Activated naive CD4-positive, alpha-beta T cell treated with anti-CD3 and anti-CD28 coated beads for 36 hours (primary cell): ENCODE results near the gene PLCB4. TPM values are rescaled to one million over a fixed set of nuclear protein-coding genes. Genes with fewer than 3 reads are reported as not detected.

Experiments used
- CTCF ChIA-PET: fragments of 350-600 bp; sonication (Branson Sonifier 250); formaldehyde crosslinking; loops from one replicate; lab custom pipeline; 2021; ENCODE audit warnings: antibody characterized with exemption; lab: Charles Lee
- DNase-seq: peaks from one replicate; pipeline ENCODE4 v3.0.0-alpha.2; 2020
- H3K27ac Mint-ChIP-seq: one replicate; pipeline ENCODE4 v1.8.0; 2021; ENCODE audit warnings: mild to moderate bottlenecking, mixed read lengths
- H3K27me3 Mint-ChIP-seq: one replicate; pipeline ENCODE4 v1.8.0; 2021; ENCODE audit warnings: low read depth, mixed read lengths
- H3K36me3 Mint-ChIP-seq: one replicate; pipeline ENCODE4 v1.8.0; 2021; ENCODE audit warnings: low read depth, mixed read lengths
- H3K4me1 Mint-ChIP-seq: one replicate; pipeline ENCODE4 v1.8.0; 2021; ENCODE audit warnings: low read depth, mixed read lengths
- H3K4me3 Mint-ChIP-seq: one replicate; pipeline ENCODE4 v1.8.0; 2021; ENCODE audit warnings: mild to moderate bottlenecking, moderate library complexity, mixed read lengths
- H3K9me3 Mint-ChIP-seq: one replicate; pipeline ENCODE4 v1.8.0; 2021; ENCODE audit warnings: mixed read lengths
- intact Hi-C: fragments of 100-400 bp; cut with micrococcal nuclease; formaldehyde crosslinking; loops from one replicate; pipeline ENCODE4 v1.15.1; 2023
- total RNA-seq, 2 experiments: library from RNA; stranded (reverse); gene quantifications; one replicate each; pipeline ENCODE4 v1.2.3, GENCODE V29; 2021

Gene PLCB4
- total RNA-seq, 2 experiments from 2014 or later = not detected

GRCh38 chr20:9485614-9486340 lies 416.9 kb downstream of the PLCB4 start:
- H3K4me1 Mint-ChIP-seq = no peaks in the 10 kb centered on the region
- no peak for DNase-seq

GRCh38 chr20:9487231-9487630 lies 418.3 kb downstream of the PLCB4 start:
- no peak overlapping the region for H3K4me3 Mint-ChIP-seq
- CTCF ChIA-PET = no interaction called here
- intact Hi-C loops = no loop called here
- peaks cover 1% of the 10 kb centered on the region for H3K9me3 Mint-ChIP-seq
- H3K4me1 Mint-ChIP-seq = no peaks in the 10 kb centered on the region
- no peaks in the 10 kb centered on the region for H3K27me3 Mint-ChIP-seq
- H3K36me3 Mint-ChIP-seq = no peaks in the 10 kb centered on the region
- DNase-seq = no peak
- H3K27ac Mint-ChIP-seq = no peak overlapping the region

More at GRCh38 chr20:9485614-9486340, 416.9 kb downstream of the PLCB4 start:
- intact Hi-C loops = no loop called here
- CTCF ChIA-PET = no interaction called here
- Mint-ChIP-seq H3K36me3 (no peaks in the 10 kb centered on the region), H3K4me3 (no peak overlapping the region), H3K9me3 (peaks cover 1% of the 10 kb centered on the region), H3K27me3 (no peaks in the 10 kb centered on the region), H3K27ac (no peak overlapping the region)

- CTCF ChIA-PET = no interaction called here
- H3K4me1 Mint-ChIP-seq = no peaks in the 10 kb centered on the region
- H3K27ac Mint-ChIP-seq = no peak overlapping the region
- no peaks in the 10 kb centered on the region for H3K27me3 Mint-ChIP-seq
- H3K9me3 Mint-ChIP-seq = peaks cover 1% of the 10 kb centered on the region
- DNase-seq = no peak
- intact Hi-C loops = no loop called here
- H3K36me3 Mint-ChIP-seq = no peaks in the 10 kb centered on the region
- H3K4me3 Mint-ChIP-seq = no peak overlapping the region
These were observed 419.2 kb downstream of the PLCB4 start for GRCh38 chr20:9488063-9488462.

GRCh38 chr20:9490161-9490560 lies 421.3 kb downstream of the PLCB4 start:
- DNase-seq = no peak
- CTCF ChIA-PET = no interaction called here
- intact Hi-C loops = no loop called here
- Mint-ChIP-seq H3K4me3 (no peak overlapping the region), H3K27me3 (no peaks in the 10 kb centered on the region), H3K27ac (no peak overlapping the region), H3K9me3 (peaks cover 1% of the 10 kb centered on the region), H3K4me1 (no peaks in the 10 kb centered on the region), H3K36me3 (no peaks in the 10 kb centered on the region)

- DNase-seq = no peak
- H3K9me3 Mint-ChIP-seq = peaks cover 1% of the 10 kb centered on the region
- CTCF ChIA-PET = no interaction called here
- H3K27ac Mint-ChIP-seq = no peak overlapping the region
- H3K36me3 Mint-ChIP-seq = no peaks in the 10 kb centered on the region
- intact Hi-C loops = no loop called here
- H3K4me1 Mint-ChIP-seq = no peaks in the 10 kb centered on the region
- H3K4me3 Mint-ChIP-seq = no peak overlapping the region
- no peaks in the 10 kb centered on the region for H3K27me3 Mint-ChIP-seq
These were observed 421.7 kb downstream of the PLCB4 start for GRCh38 chr20:9490631-9491030.

GRCh38 chr20:9491324-9491723 lies 422.4 kb downstream of the PLCB4 start:
- CTCF ChIA-PET = interaction anchor here (0.6 kb wide), 1 partner anchor 22 kb away, joined by 3 read pairs; no protein-coding TSS in a partner anchor
- Mint-ChIP-seq H3K36me3 (no peaks in the 10 kb centered on the region), H3K4me1 (no peaks in the 10 kb centered on the region), H3K9me3 (peaks cover 1% of the 10 kb centered on the region), H3K27me3 (no peaks in the 10 kb centered on the region), H3K27ac (no peak overlapping the region), H3K4me3 (no peak overlapping the region)
- intact Hi-C loops = no loop called here
- no peak for DNase-seq

GRCh38 chr20:9492067-9492466 lies 423.2 kb downstream of the PLCB4 start:
- Mint-ChIP-seq H3K9me3 (peaks cover 1% of the 10 kb centered on the region), H3K36me3 (no peaks in the 10 kb centered on the region), H3K4me3 (no peak overlapping the region), H3K27ac (no peak overlapping the region), H3K27me3 (no peaks in the 10 kb centered on the region), H3K4me1 (no peaks in the 10 kb centered on the region)
- intact Hi-C loops = no loop called here
- DNase-seq = no peak
- CTCF ChIA-PET = interaction anchor here (0.6 kb wide), 1 partner anchor 23 kb away, joined by 3 read pairs; no protein-coding TSS in a partner anchor

GRCh38 chr20:9493803-9494202 lies 424.9 kb downstream of the PLCB4 start:
- H3K9me3 Mint-ChIP-seq = peaks cover 1% of the 10 kb centered on the region
- intact Hi-C loops = no loop called here
- no peak for DNase-seq
- no peaks in the 10 kb centered on the region for H3K36me3 Mint-ChIP-seq
- no peaks in the 10 kb centered on the region for H3K27me3 Mint-ChIP-seq
- CTCF ChIA-PET = interaction anchor here (0.6 kb wide), 1 partner anchor 300 kb away, joined by 8 read pairs; no protein-coding TSS in a partner anchor
- no peak overlapping the region for H3K4me3 Mint-ChIP-seq
- H3K4me1 Mint-ChIP-seq = no peaks in the 10 kb centered on the region
- H3K27ac Mint-ChIP-seq = no peak overlapping the region

GRCh38 chr20:9495701-9496100 lies 426.8 kb downstream of the PLCB4 start:
- Mint-ChIP-seq H3K27me3 (no peaks in the 10 kb centered on the region), H3K9me3 (no peaks in the 10 kb centered on the region), H3K4me1 (no peaks in the 10 kb centered on the region), H3K4me3 (no peak overlapping the region), H3K27ac (no peak overlapping the region), H3K36me3 (no peaks in the 10 kb centered on the region)
- CTCF ChIA-PET = no interaction called here
- DNase-seq = no peak
- intact Hi-C loops = no loop called here

- Mint-ChIP-seq H3K27ac (no peak overlapping the region), H3K4me1 (no peaks in the 10 kb centered on the region), H3K4me3 (no peak overlapping the region), H3K36me3 (no peaks in the 10 kb centered on the region), H3K9me3 (no peaks in the 10 kb centered on the region), H3K27me3 (no peaks in the 10 kb centered on the region)
- intact Hi-C loops = no loop called here
- no peak for DNase-seq
- CTCF ChIA-PET = no interaction called here
These were observed 427.3 kb downstream of the PLCB4 start for GRCh38 chr20:9496155-9496554.

- H3K4me3 Mint-ChIP-seq = no peak overlapping the region
- H3K36me3 Mint-ChIP-seq = no peaks in the 10 kb centered on the region
- no peaks in the 10 kb centered on the region for H3K9me3 Mint-ChIP-seq
- H3K4me1 Mint-ChIP-seq = no peaks in the 10 kb centered on the region
- no peak overlapping the region for H3K27ac Mint-ChIP-seq
- no peaks in the 10 kb centered on the region for H3K27me3 Mint-ChIP-seq
- DNase-seq = no peak
- CTCF ChIA-PET = no interaction called here
- intact Hi-C loops = no loop called here
These were observed 429.4 kb downstream of the PLCB4 start for GRCh38 chr20:9498322-9498721.

- no peaks in the 10 kb centered on the region for H3K36me3 Mint-ChIP-seq
- intact Hi-C loops = no loop called here
- no peak overlapping the region for H3K27ac Mint-ChIP-seq
- no peaks in the 10 kb centered on the region for H3K9me3 Mint-ChIP-seq
- H3K27me3 Mint-ChIP-seq = peaks cover 6% of the 10 kb centered on the region
- CTCF ChIA-PET = interaction anchor here (0.7 kb wide), 1 partner anchor 91 kb away, joined by 3 read pairs; no protein-coding TSS in a partner anchor
- H3K4me1 Mint-ChIP-seq = no peaks in the 10 kb centered on the region
- no peak for DNase-seq
- H3K4me3 Mint-ChIP-seq = no peak overlapping the region
These were observed 430.4 kb downstream of the PLCB4 start for GRCh38 chr20:9499126-9499899.
